GM12872 (cell line): ENCODE results near the gene CENPN.

Experiments
- TF ChIP-seq, protein P1 (sequence below): IDR thresholded peaks from 3 replicates; pipeline ENCODE4 v1.5.1; 2011; ENCODE audit warnings: low read depth, mild to moderate bottlenecking, low read length, moderate library complexity; ENCODE audit not compliant: insufficient read depth

CENPN gene

DNA sequence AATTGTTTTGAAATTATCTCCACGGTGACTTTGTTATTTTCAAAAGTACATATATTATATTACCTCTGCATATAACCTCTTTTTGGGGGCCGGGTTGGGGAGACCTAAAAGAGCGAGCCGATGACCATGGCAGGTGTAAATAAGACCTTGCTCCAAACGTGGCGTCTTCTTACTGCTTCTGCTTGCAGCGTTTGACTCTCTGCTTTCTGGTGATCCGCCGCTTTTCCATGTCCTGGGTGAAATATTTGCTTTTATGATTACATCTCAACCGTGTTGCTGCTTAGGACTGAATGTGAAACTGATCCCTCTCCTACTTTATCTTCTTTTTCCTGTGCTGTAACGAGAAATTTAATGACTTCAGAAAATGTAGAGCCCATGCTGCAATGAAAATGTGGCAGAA is 46.7 kb downstream of the CENPN start:
- TF ChIP-seq, protein P1, sequence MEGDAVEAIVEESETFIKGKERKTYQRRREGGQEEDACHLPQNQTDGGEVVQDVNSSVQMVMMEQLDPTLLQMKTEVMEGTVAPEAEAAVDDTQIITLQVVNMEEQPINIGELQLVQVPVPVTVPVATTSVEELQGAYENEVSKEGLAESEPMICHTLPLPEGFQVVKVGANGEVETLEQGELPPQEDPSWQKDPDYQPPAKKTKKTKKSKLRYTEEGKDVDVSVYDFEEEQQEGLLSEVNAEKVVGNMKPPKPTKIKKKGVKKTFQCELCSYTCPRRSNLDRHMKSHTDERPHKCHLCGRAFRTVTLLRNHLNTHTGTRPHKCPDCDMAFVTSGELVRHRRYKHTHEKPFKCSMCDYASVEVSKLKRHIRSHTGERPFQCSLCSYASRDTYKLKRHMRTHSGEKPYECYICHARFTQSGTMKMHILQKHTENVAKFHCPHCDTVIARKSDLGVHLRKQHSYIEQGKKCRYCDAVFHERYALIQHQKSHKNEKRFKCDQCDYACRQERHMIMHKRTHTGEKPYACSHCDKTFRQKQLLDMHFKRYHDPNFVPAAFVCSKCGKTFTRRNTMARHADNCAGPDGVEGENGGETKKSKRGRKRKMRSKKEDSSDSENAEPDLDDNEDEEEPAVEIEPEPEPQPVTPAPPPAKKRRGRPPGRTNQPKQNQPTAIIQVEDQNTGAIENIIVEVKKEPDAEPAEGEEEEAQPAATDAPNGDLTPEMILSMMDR: no peak

DNA sequence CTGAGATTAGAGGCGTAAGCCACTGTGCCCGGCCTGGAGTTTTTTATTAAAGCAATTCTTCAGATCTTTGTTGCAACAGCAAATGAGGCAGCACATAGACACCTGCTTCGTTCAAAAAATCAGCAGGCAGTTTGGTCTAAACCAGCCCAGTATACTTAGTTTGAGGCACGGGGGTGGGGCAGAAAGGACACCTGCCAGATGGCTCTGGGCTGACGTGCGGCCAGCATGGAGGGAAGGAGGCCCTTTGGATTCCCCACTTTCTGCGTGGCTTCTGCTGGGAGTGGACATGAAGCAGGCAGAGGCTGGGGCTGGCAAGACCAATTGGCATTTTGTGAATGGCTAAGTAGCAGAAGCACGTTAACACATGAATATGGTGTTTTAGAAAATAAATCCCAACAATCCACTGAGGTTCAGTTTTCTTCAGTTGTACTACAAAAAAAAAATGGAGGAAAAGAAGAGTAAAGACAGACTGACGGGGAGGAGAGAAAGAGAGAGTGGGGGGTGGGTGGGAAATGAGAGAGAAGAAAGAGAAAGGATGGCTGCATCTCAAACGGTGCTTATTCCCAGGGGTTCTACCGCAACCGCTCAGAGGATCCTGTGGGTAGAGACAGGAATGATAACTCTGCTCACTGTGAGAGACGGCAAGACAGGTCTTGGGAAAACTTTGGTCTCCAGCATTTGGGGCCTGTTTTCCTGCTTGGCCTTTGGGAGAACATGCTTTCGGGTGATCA is 53.7 kb downstream of the CENPN start:
- TF ChIP-seq, protein P1: no peak

DNA sequence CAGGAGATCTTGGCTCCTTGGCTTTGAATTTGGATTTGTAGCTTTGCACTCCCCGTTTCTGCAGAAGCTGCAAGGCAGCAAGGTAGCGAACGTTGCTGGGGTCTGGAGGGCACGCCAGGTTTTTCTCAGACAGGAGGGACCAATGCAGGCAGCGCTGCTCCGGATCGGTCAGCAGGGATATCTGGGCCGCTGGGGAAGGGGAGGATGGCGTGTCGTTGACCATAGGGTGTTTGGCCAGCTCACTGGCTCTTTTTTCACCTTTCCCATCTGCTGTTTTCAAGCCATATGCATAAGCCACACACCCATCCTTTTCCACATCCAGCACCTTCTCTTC is 54.3 kb downstream of the CENPN start:
- TF ChIP-seq, protein P1: no peak

DNA sequence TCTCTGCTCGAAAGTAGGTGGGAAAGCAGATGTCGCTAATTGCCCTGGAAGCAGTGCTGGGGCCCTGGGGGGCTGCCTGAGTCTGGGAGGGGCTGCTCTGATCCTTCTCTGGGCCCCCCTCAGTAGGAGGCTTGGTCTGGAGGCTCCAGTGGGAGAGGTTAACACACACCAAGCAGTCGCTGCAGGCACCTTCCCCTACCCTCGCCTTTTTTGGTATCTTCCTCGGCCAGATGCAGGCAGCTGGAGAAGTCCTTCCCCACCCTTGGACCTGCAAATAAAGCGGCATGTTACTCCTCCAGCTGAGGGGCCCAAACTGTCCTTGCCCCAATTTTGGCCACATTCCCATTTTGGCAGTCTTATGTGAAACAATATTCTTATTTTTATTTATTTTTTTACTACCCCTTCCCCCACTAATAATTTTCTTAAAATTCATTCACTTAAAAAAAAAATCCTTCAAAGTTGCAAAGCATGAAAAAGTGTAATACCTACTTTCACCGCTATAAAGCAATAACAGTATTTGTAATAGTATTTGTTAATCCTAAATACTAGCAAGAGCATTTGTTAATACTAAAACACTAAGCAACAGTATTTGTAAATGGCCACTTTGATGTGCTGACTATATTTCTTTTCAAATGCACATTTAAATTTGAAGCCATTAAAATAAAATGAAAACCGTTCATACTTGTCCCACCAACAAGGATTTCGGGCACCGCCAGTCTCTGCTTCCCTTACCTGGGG is 55.0 kb downstream of the CENPN start:
- TF ChIP-seq, protein P1: no peak

DNA sequence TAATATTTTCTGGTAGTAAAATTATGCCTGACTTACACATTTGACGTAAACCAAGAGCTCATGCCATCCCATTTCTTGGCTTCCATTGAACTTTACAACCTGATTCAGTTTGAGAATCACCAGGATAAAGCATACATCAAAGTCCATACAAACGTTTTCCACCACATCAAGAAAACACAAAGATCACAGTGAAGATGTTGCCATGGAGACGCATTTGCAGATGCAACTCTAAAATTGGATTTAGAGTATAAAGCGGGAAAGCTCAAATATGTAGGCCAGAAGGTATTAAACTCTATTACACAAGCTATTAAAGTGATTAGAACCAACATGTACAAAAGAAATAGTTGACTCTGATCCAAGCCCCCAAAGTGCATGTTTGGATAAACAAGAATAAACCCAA is 59.7 kb downstream of the CENPN start:
- TF ChIP-seq, protein P1: no peak

DNA sequence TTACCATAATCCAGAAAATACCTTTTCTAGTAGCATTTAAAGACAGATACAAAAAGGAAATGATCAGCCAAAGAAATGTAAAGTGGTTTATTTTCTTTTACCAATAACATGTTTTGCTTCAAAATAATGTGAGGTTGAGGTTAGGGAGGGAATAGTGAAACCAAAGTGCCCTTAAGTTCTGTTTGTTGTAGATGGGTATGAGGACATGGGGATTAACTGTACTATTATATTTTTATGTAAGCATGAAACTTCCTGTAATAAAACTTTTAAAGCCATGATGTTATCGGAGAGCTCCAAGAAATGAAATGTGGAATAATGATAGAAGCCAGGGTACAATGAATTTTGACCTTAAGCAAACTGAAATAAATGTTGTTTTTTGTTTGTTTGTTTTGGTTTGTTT is 60.2 kb downstream of the CENPN start:
- TF ChIP-seq, protein P1: no peak

DNA sequence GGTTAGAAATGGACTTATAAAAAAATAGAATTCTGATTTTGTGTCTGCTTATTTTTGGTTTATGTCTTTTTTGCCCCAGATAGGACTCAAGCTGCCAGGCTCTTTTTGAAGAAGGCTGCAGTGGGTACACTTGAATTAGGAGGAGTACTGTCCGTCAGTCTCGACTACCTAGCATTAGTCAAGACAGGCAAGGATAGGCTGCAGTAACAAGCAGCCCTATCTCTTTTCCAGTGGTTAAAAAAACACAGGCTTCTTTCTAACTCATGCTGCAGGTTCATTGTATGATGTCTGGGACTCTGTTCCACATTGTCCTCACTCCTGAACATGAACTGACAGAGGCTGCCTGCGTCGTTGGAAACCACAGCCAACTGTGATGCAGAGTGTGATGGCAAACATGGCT is 62.0 kb downstream of the CENPN start:
- TF ChIP-seq, protein P1: no peak
